Brain microvascular endothelial cell (primary cell): ENCODE results near the gene MAP3K3.

Source experiments
- DNase-seq: peaks from one replicate; pipeline ENCODE4 v3.0.0-alpha.2; 2020
- H3K27ac ChIP-seq: fragments of 250-450 bp; sonication (Bioruptor Pico); 2 replicates; pipeline ENCODE4 v1.5.1; 2020; ENCODE audit warnings: mild to moderate bottlenecking, moderate library complexity
- H3K27me3 ChIP-seq: fragments of 250-450 bp; sonication (Bioruptor Pico); replicated peaks from 2 replicates; pipeline ENCODE4 v1.5.1; 2020; ENCODE audit warnings: mild to moderate bottlenecking
- H3K36me3 ChIP-seq: fragments of 250-450 bp; sonication (Bioruptor Pico); replicated peaks from 2 replicates; pipeline ENCODE4 v1.5.1; 2020; ENCODE audit warnings: mild to moderate bottlenecking
- H3K4me3 ChIP-seq: 2 replicates; pipeline ENCODE4 v1.5.1; 2011; ENCODE audit warnings: low read depth, mild to moderate bottlenecking, control low read depth, low read length, moderate library complexity
- CTCF ChIP-seq: IDR thresholded peaks from 2 replicates; pipeline ENCODE4 v1.5.1; 2011; ENCODE audit warnings: low read depth, mild to moderate bottlenecking, moderate library complexity, low read length, control low read depth, inconsistent platforms; ENCODE audit errors: missing control alignments
- in situ Hi-C: cut with HindIII; loops from 2 replicates; pipeline ENCODE4 v1.10.0; 2017; ENCODE audit warnings: low sequenced_read_pairs, low pct_ligation_motif_present

MAP3K3 gene

GRCh38 chr17:63741408-63742173 lies 119.4 kb downstream of the MAP3K3 start, which contains the start of gene STRADA:
TSS of gene STRADA (minus strand) at chr17:63741799. CDS start at chr17:63728369, 13,430 bp downstream.
- H3K36me3 ChIP-seq: peaks cover 6% of the 10 kb centered on the region
- in situ Hi-C loops: no loop called here
- peak; percentile 93 for DNase-seq
- no peak for TF ChIP-seq CTCF
- H3K4me3 ChIP-seq: peak within 1 kb of the TSS; percentile 85
- H3K27ac ChIP-seq: peak within 1 kb of the TSS; percentile 37
- H3K27me3 ChIP-seq: no peaks in the 10 kb centered on the region
